AG04449 (cell line): ENCODE measurements around the gene ADCY10.

ENCODE experiments used
- CTCF ChIA-PET: fragments of 350-600 bp; formaldehyde crosslinking; extraction: SDS; loops from one replicate; lab custom pipeline; 2021; ENCODE audit warnings: antibody characterized with exemption; lab: Yijun Ruan, JAX
- POLR2A ChIA-PET: fragments of 400-600, 350-600 bp; formaldehyde crosslinking; extraction: SDS; loops from one replicate; lab custom pipeline; 2020; ENCODE audit warnings: antibody characterized with exemption, inconsistent platforms; lab: Yijun Ruan, JAX
- DNase-seq: peaks from one replicate; pipeline ENCODE4 v3.0.0-alpha.2; 2010; ENCODE audit warnings: low read depth, low spot score
- H3K4me3 ChIP-seq: 2 replicates; pipeline ENCODE4 v1.5.1; 2011; ENCODE audit warnings: low read depth, mild to moderate bottlenecking, control low read depth, low read length
- CTCF ChIP-seq: IDR thresholded peaks from one replicate; pipeline ENCODE4 v1.5.1; 2011; ENCODE audit warnings: mild to moderate bottlenecking, moderate library complexity, low read length, control low read depth, inconsistent platforms; ENCODE audit not compliant: insufficient read depth; ENCODE audit errors: missing control alignments

The ADCY10 gene

GRCh38 chr1:167824163-167824794 is 89.7 kb downstream of the ADCY10 start:
- TF ChIP-seq CTCF = no peak
- DNase-seq = no peak
- H3K4me3 ChIP-seq = no peak overlapping the region
- ChIA-PET CTCF (interaction anchor here (1.0 kb wide), 1 partner anchor 24 kb away, joined by 3 read pairs; no protein-coding TSS in a partner anchor), POLR2A (no interaction called here)

- DNase-seq = no peak
- TF ChIP-seq CTCF = no peak
- no peak overlapping the region for H3K4me3 ChIP-seq
- ChIA-PET POLR2A (no interaction called here), CTCF (interaction anchor here (1.3 kb wide), 1 partner anchor 260 kb away, joined by 4 read pairs; no protein-coding TSS in a partner anchor)
Observed at GRCh38 chr1:167821969-167822685, 91.8 kb downstream of the ADCY10 start.

GRCh38 chr1:167821356-167821685 is 92.6 kb downstream of the ADCY10 start:
- ChIA-PET POLR2A (no interaction called here), CTCF (interaction anchor here (1.1 to 1.3 kb wide), 3 partner anchors 18 to 261 kb away, joined by 3 to 4 read pairs (median 4); no protein-coding TSS in a partner anchor)
- no peak for TF ChIP-seq CTCF
- no peak for DNase-seq
- H3K4me3 ChIP-seq = no peak overlapping the region

GRCh38 chr1:167820684-167821355 is 93.1 kb downstream of the ADCY10 start:
- no peak for TF ChIP-seq CTCF
- ChIA-PET POLR2A (interaction anchor here (0.8 kb wide), 1 partner anchor 83 kb away, joined by 3 read pairs; no protein-coding TSS in a partner anchor), CTCF (interaction anchor here (1.1 kb wide), 2 partner anchors 18 to 106 kb away, joined by 3 to 4 read pairs; no protein-coding TSS in a partner anchor)
- no peak for DNase-seq
- H3K4me3 ChIP-seq = no peak overlapping the region

- no peak for TF ChIP-seq CTCF
- H3K4me3 ChIP-seq = peak overlapping the region; percentile 33; the same call in 1 of the 2 replicates
- ChIA-PET POLR2A (interaction anchor here (0.8 kb wide), 1 partner anchor 84 kb away, joined by 3 read pairs; no protein-coding TSS in a partner anchor), CTCF (interaction anchor here (1.1 kb wide), 2 partner anchors 17 to 105 kb away, joined by 3 to 4 read pairs; no protein-coding TSS in a partner anchor)
- DNase-seq = peak; percentile 78
Observed at GRCh38 chr1:167819849-167820683, 93.9 kb downstream of the ADCY10 start.
